Tibial nerve (tissue), 4 donors: ENCODE results near the gene CCNDBP1. TPM values are rescaled to one million over a fixed set of nuclear protein-coding genes. Genes with fewer than 3 reads are reported as not detected.

ENCODE experiments used
- DNase-seq, 2 donors: peaks; one replicate each; pipeline ENCODE4 v3.0.0-alpha.2; 2019; ENCODE audit warnings: low spot score in 2 of 2
- H3K27ac ChIP-seq, 4 donors: fragments of 200-600 bp; sonication (generic) in 3 of 4; one replicate each; pipeline ENCODE4 v1.5.1; 2017 to 2019; ENCODE audit warnings: mild to moderate bottlenecking in 1 of 4
- H3K27me3 ChIP-seq, 2 donors: fragments of 200-600 bp; sonication (generic) in 1 of 2; one replicate each; pipeline versions ENCODE4 v1.5.1 to v1.6.0; 2017 to 2019
- H3K36me3 ChIP-seq, 3 donors: fragments of 200-600 bp; sonication (generic); one replicate each; pipeline ENCODE4 v1.5.1; 2018 to 2019
- H3K4me1 ChIP-seq, 4 donors: fragments of 200-600 bp; sonication (generic) in 3 of 4; one replicate each; pipeline ENCODE4 v1.5.1; 2017 to 2019
- H3K4me3 ChIP-seq, 4 donors: fragments of 200-600 bp; sonication (generic) in 3 of 4; one replicate each; pipeline ENCODE4 v1.5.1; 2017 to 2019; ENCODE audit warnings: mild to moderate bottlenecking in 1 of 4, moderate library complexity in 1 of 4
- H3K9me3 ChIP-seq, 4 donors: fragments of 200-600 bp; sonication (generic) in 3 of 4; one replicate each; pipeline ENCODE4 v1.5.1; 2017 to 2019
- EP300 ChIP-seq, 2 donors: sonication (generic); formaldehyde crosslinking; IDR thresholded peaks; one replicate each; pipeline ENCODE4 v1.6.1; 2017; ENCODE audit warnings: antibody characterized with exemption in 2 of 2, mild to moderate bottlenecking in 1 of 2
- POLR2A ChIP-seq, 2 donors: fragments of 450-650 bp; IDR thresholded peaks; one replicate each; pipeline ENCODE4 v1.6.1; 2017; ENCODE audit warnings: antibody characterized with exemption in 2 of 2, mild to moderate bottlenecking in 2 of 2, moderate library complexity in 2 of 2
- WGBS, 2 donors: methylation state at CpG; one replicate each; pipeline ENCODE4 v1.1.5; 2018; 5-methylcytosine and 5-hydroxymethylcytosine counted together
- total RNA-seq, 4 donors: library from RNA; depleted of rRNA; stranded (reverse); fragments of >200 nt; gene quantifications; one replicate each; pipeline ENCODE4 v1.1.0, GENCODE V29; 2016
- TF ChIP-seq, protein P1 (sequence below), 5 experiments: fragments of 200-600 bp in 3 of 5; fragments of 450-650 bp in 2 of 5; sonication (generic) in 3 of 5; IDR thresholded peaks; one replicate each; pipeline ENCODE4 v1.5.1; 2016 to 2019; ENCODE audit warnings: antibody characterized with exemption in 5 of 5, mild to moderate bottlenecking in 3 of 5, moderate library complexity in 2 of 5

CCNDBP1 gene
- total RNA-seq, 4 donors from 2014 or later: 59.4 to 171 (median 97.2) TPM

DNA sequence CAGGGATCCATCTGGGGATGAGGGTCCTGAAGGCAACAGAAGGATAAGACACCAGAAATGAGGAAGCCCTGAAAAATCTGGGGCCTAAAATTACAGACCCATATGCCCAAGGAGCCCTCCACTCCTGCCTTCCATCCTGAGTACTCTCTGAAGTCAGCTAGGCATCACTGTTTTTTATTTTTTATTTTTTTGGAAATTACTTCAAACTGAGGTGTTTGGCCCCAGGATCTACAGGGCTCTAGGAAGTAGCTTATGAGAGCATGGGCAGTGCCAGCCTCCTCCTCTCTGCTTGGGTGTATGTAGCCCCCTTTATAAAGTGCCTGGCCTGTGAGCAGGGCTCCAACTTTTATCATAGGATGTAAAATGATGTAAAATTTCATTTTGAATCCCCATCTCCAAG is 27.7 kb downstream of the CCNDBP1 start:
- Histone ChIP-seq H3K4me3 (no peak overlapping the region), H3K4me1 (no peaks in the 10 kb centered on the region), H3K36me3 (no peaks in the 10 kb centered on the region), H3K27ac (no peak overlapping the region), H3K27me3 (no peaks in the 10 kb centered on the region), H3K9me3 (peaks cover 0 to 3% (median 0%) of the 10 kb centered on the region in 4 donors)
- TF ChIP-seq, protein P1, sequence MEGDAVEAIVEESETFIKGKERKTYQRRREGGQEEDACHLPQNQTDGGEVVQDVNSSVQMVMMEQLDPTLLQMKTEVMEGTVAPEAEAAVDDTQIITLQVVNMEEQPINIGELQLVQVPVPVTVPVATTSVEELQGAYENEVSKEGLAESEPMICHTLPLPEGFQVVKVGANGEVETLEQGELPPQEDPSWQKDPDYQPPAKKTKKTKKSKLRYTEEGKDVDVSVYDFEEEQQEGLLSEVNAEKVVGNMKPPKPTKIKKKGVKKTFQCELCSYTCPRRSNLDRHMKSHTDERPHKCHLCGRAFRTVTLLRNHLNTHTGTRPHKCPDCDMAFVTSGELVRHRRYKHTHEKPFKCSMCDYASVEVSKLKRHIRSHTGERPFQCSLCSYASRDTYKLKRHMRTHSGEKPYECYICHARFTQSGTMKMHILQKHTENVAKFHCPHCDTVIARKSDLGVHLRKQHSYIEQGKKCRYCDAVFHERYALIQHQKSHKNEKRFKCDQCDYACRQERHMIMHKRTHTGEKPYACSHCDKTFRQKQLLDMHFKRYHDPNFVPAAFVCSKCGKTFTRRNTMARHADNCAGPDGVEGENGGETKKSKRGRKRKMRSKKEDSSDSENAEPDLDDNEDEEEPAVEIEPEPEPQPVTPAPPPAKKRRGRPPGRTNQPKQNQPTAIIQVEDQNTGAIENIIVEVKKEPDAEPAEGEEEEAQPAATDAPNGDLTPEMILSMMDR (IDR thresholded peaks at IDR 0.05): no peak
- TF ChIP-seq EP300 (IDR thresholded peaks at IDR 0.05): no peak
- DNase-seq: no peak

DNA sequence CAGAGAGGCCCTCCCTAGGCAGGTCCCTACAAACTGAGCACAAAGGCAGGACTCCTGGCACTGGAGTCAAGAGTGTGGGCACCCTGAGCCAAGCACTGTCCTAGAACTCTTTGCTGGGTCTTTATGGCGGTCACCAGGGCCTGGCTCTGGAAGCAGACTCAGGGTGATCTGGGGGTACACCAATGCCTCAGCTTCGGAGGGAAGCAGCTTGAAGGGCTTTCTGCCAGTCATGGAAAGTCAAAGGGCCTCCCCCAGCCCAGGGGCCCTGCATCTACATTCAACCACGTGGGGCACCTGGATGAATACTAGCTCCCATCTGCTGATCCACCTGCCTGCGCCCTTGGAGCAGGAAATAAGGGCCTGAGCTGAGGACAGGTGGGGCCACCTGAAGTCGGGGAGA is 28.3 kb downstream of the CCNDBP1 start:
- no peak overlapping the region for H3K27ac ChIP-seq
- no peak for DNase-seq
- no peaks in the 10 kb centered on the region for H3K27me3 ChIP-seq
- peaks cover 0 to 3% (median 0%) of the 10 kb centered on the region in 4 donors for H3K9me3 ChIP-seq
- no peaks in the 10 kb centered on the region for H3K36me3 ChIP-seq
- no peak overlapping the region for H3K4me3 ChIP-seq
- WGBS, 2 donors: 88% methylated on average over 5 of the region's 5 CpGs
- TF ChIP-seq EP300 (IDR thresholded peaks at IDR 0.05) (no peak), POLR2A (IDR thresholded peaks at IDR 0.05) (no peak)
- TF ChIP-seq, protein P1 (IDR thresholded peaks at IDR 0.05): no peak
- no peaks in the 10 kb centered on the region for H3K4me1 ChIP-seq

DNA sequence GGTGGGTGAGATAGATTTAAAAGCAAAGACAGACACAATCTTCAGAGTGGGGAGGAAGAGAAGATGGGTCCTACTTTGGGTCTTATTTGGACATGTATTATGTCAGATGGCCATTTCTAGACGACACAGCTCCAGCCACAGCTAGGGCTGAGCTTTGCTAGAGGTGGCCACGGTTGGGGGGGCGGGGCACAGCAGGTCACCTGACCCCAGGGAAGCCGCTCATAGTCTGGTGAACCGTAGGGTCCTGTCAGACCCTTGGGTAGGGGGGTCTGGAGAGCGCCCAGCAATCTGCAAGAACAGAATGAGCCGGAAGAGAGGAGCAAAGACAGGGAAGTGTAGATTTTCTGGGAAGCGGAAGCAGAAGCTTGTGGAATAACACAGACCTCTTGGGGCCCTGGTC is 29.0 kb downstream of the CCNDBP1 start:
- no peak for DNase-seq
- H3K27ac ChIP-seq: no peak overlapping the region
- WGBS, 2 donors: 59 to 61% methylated on average over 8 of the region's 8 CpGs
- H3K36me3 ChIP-seq: no peaks in the 10 kb centered on the region
- TF ChIP-seq EP300 (IDR thresholded peaks at IDR 0.05) (no peak), POLR2A (IDR thresholded peaks at IDR 0.05) (no peak)
- TF ChIP-seq, protein P1 (IDR thresholded peaks at IDR 0.05): no peak
- H3K27me3 ChIP-seq: no peaks in the 10 kb centered on the region
- H3K4me1 ChIP-seq: no peaks in the 10 kb centered on the region
- no peak overlapping the region for H3K4me3 ChIP-seq
- peaks cover 0 to 3% (median 0%) of the 10 kb centered on the region in 4 donors for H3K9me3 ChIP-seq

GRCh38 chr15:43214592-43215295 is 29.5 kb downstream of the CCNDBP1 start:
- Histone ChIP-seq H3K4me1 (no peaks in the 10 kb centered on the region), H3K9me3 (peaks cover 0 to 3% (median 0%) of the 10 kb centered on the region in 4 donors), H3K4me3 (no peak overlapping the region), H3K27me3 (no peaks in the 10 kb centered on the region), H3K36me3 (no peaks in the 10 kb centered on the region), H3K27ac (no peak overlapping the region)
- DNase-seq: no peak
- WGBS, 2 donors: 83 to 87% methylated on average over 4 to 6 of the region's 6 CpGs
- no peak for TF ChIP-seq POLR2A (IDR thresholded peaks at IDR 0.05)
- TF ChIP-seq EP300 (IDR thresholded peaks at IDR 0.05): no peak
- TF ChIP-seq, protein P1 (IDR thresholded peaks at IDR 0.05): no peak

DNA sequence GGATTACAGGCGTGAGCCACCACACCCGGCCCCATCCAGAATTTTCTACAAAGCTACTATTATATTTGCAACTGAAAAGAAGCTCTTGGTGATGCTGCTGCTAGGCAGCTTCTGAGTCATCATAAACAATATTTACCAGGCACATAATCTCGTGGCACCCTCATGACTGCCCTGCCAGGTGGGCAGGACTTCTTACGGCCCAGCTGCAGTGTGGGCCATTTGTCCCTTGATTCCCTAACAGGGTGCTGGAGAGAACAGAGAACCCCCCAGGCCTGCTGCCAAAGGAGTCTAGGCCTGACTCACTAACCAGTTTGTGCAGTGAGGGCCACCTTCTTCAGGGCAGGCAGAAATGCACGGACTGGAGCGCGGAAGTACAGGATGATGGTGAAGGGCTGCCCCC is 30.8 kb downstream of the CCNDBP1 start:
- H3K36me3 ChIP-seq: no peaks in the 10 kb centered on the region
- no peaks in the 10 kb centered on the region for H3K27me3 ChIP-seq
- H3K27ac ChIP-seq: no peak overlapping the region
- no peak for DNase-seq
- WGBS, 2 donors: 77 to 78% methylated on average over 6 to 7 of the region's 7 CpGs
- no peaks in the 10 kb centered on the region for H3K4me1 ChIP-seq
- TF ChIP-seq EP300 (IDR thresholded peaks at IDR 0.05): no peak
- TF ChIP-seq POLR2A (IDR thresholded peaks at IDR 0.05): no peak
- TF ChIP-seq, protein P1 (IDR thresholded peaks at IDR 0.05): no peak
- peaks cover 0 to 3% (median 0%) of the 10 kb centered on the region in 4 donors for H3K9me3 ChIP-seq
- H3K4me3 ChIP-seq: no peak overlapping the region
